ENCODE data around the gene ZNF217.
"Not testable (repeated sequence)": the region's sequence is repeated elsewhere in the genome, so short reads cannot be mapped to it uniquely, and the experiment has no call there.

The ZNF217 gene

GRCh38 chr20:53616489-53616888, 22.9 kb upstream of the ZNF217 start:
- not testable (repeated sequence) for H3K9ac ChIP-seq (ENCODE audit: low read length); H3K27me3 ChIP-seq (ENCODE audit: control insufficient read depth, insufficient read depth, low read length); H3K36me3 ChIP-seq (ENCODE audit: control insufficient read depth, insufficient read depth, low read length); H3K4me3 ChIP-seq (ENCODE audit: low read length); H3K9me3 ChIP-seq (ENCODE audit: control insufficient read depth, low read length)
- peaks cover 13% of the 10 kb centered on the region for H3K4me1 ChIP-seq (ENCODE audit: control insufficient read depth, insufficient read depth, low read length)

DNA sequence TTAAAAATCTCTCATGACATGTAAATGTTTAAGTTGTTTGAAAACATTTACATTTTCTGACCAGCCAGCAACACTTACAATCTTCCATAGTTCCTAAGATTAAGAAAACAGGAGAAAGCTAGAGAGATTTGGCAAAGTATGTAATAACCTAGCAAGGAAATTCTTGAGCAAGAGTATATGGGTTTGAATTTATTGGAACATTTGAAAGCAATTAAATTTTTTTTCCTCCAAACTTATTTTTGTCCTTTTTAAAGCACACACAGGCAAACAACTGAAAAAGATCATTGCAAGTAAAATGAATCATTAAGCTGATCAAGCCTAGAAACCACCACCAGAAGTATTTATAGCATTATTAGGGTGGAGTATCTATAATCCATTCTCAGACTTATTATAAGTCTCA, 20.1 kb upstream of the ZNF217 start:
- Histone ChIP-seq H3K36me3 (ENCODE audit: control insufficient read depth, insufficient read depth, low read length) (no peaks in the 10 kb centered on the region), H3K4me1 (ENCODE audit: control insufficient read depth, insufficient read depth, low read length) (peaks cover 13% of the 10 kb centered on the region), H3K9ac (ENCODE audit: low read length) (no peak overlapping the region), H3K27me3 (ENCODE audit: control insufficient read depth, insufficient read depth, low read length) (no peaks in the 10 kb centered on the region), H3K9me3 (ENCODE audit: control insufficient read depth, low read length) (no peaks in the 10 kb centered on the region), H3K4me3 (ENCODE audit: low read length) (no peak overlapping the region)

GRCh38 chr20:53612289-53612688, 18.6 kb upstream of the ZNF217 start:
- H3K4me3 ChIP-seq (ENCODE audit: low read length); H3K9me3 ChIP-seq (ENCODE audit: control insufficient read depth, low read length); H3K27me3 ChIP-seq (ENCODE audit: control insufficient read depth, insufficient read depth, low read length); H3K36me3 ChIP-seq (ENCODE audit: control insufficient read depth, insufficient read depth, low read length); H3K9ac ChIP-seq (ENCODE audit: low read length): not testable (repeated sequence)
- H3K4me1 ChIP-seq (ENCODE audit: control insufficient read depth, insufficient read depth, low read length), result peaks cover 13% of the 10 kb centered on the region

DNA sequence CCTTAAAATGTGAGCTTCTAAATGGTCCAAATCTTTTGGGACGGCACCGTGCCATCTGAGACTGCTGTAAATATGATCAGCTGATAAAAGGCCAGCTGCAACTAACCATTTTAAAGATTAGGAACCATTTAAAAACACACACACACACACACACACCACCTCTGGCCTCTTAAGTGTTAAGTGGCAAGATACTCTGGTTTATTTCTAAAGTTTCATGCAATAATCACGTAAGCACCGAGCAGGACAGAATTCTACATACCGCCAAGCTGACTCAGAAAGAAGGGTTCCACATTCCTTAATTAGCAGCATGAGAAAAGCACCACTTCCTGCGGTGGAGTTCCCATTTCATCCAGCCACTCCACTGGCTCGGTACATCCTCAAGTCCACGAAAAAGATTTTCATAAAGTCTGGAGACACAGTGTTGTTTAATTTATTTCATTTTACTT, 17.8 kb upstream of the ZNF217 start:
- Histone ChIP-seq H3K27me3 (ENCODE audit: control insufficient read depth, insufficient read depth, low read length) (no peaks in the 10 kb centered on the region), H3K4me1 (ENCODE audit: control insufficient read depth, insufficient read depth, low read length) (peaks cover 13% of the 10 kb centered on the region), H3K9me3 (ENCODE audit: control insufficient read depth, low read length) (no peaks in the 10 kb centered on the region), H3K36me3 (ENCODE audit: control insufficient read depth, insufficient read depth, low read length) (no peaks in the 10 kb centered on the region), H3K9ac (ENCODE audit: low read length) (no peak overlapping the region), H3K4me3 (ENCODE audit: low read length) (no peak overlapping the region)

DNA sequence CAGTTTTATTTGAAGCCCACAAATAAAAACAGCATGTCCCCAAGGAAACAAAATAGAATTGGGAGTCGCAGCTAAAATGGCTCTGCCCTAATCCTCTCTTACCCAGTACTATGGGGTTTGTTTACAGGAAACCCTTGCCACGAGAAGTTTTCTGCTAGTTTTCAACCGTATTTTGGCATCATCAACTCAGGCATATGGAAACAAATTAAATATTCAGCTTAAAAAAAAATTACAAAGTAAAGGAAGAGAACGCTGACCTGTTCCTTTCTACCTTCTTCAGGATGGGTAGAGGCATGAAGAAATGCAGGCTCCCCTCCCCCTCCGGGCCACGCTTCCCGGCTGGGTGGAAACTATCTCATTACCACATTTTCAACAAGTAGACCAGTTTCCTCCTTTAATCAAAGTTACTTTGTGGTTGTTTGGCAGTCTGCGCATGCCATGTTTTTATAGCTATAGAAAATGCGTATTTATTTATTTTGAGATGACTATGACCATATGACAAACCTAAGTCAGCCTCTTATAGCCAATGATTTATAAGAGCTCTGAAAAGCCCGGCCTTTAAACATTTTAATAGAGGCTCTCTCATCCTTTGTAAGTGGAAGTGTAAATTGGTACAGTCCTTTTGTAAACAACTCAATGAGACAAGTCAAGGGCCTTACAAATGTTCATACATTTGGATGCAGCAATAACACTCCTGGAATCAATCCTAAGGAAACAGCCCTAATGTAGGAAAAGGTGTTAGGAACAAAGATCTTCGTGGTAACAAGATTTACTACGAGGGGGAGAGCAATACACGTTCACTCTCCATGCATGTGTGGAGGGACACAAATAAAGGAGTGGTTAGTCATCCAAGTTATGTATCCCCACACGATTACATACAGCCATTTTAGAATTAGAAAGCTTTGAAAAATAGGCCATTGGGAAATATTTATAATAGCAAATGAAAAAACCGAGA, 16.1 kb upstream of the ZNF217 start:
- Histone ChIP-seq H3K9ac (ENCODE audit: low read length) (peak overlapping the region; percentile 40), H3K4me1 (ENCODE audit: control insufficient read depth, insufficient read depth, low read length) (peaks cover 13% of the 10 kb centered on the region), H3K27me3 (ENCODE audit: control insufficient read depth, insufficient read depth, low read length) (no peaks in the 10 kb centered on the region), H3K36me3 (ENCODE audit: control insufficient read depth, insufficient read depth, low read length) (no peaks in the 10 kb centered on the region), H3K4me3 (ENCODE audit: low read length) (no peak overlapping the region), H3K9me3 (ENCODE audit: control insufficient read depth, low read length) (no peaks in the 10 kb centered on the region)

GRCh38 chr20:53608456-53609452, 15.1 kb upstream of the ZNF217 start:
- Histone ChIP-seq H3K4me1 (ENCODE audit: control insufficient read depth, insufficient read depth, low read length) (peaks cover 13% of the 10 kb centered on the region), H3K36me3 (ENCODE audit: control insufficient read depth, insufficient read depth, low read length) (no peaks in the 10 kb centered on the region), H3K9me3 (ENCODE audit: control insufficient read depth, low read length) (no peaks in the 10 kb centered on the region), H3K4me3 (ENCODE audit: low read length) (no peak overlapping the region), H3K9ac (ENCODE audit: low read length) (no peak overlapping the region), H3K27me3 (ENCODE audit: control insufficient read depth, insufficient read depth, low read length) (no peaks in the 10 kb centered on the region)

DNA sequence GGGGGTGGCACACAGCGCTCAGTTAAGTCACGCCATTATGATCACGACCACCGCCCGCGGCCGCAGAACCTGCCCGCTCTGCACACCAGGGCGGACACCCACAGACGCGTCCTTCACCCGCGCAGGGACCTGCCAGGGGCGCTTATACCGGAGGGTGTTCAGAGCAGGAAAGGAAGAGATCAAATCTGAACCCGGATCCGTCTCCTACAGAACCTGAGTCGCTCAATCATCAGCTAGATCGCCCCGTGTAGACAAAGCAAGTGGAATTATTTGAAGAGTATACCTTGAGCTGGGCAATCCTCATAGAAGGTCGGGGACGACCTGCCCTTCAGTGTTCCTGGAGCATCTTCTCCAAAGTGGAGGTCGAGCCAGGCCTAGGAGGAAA, 14.4 kb upstream of the ZNF217 start:
- Histone ChIP-seq H3K4me3 (ENCODE audit: low read length) (no peak overlapping the region), H3K4me1 (ENCODE audit: control insufficient read depth, insufficient read depth, low read length) (peaks cover 13% of the 10 kb centered on the region), H3K27me3 (ENCODE audit: control insufficient read depth, insufficient read depth, low read length) (no peaks in the 10 kb centered on the region), H3K36me3 (ENCODE audit: control insufficient read depth, insufficient read depth, low read length) (no peaks in the 10 kb centered on the region), H3K9ac (ENCODE audit: low read length) (no peak overlapping the region), H3K9me3 (ENCODE audit: control insufficient read depth, low read length) (no peaks in the 10 kb centered on the region)

- Histone ChIP-seq H3K4me1 (ENCODE audit: control insufficient read depth, insufficient read depth, low read length) (peaks cover 13% of the 10 kb centered on the region), H3K4me3 (ENCODE audit: low read length) (no peak overlapping the region), H3K9ac (ENCODE audit: low read length) (no peak overlapping the region), H3K36me3 (ENCODE audit: control insufficient read depth, insufficient read depth, low read length) (no peaks in the 10 kb centered on the region), H3K27me3 (ENCODE audit: control insufficient read depth, insufficient read depth, low read length) (no peaks in the 10 kb centered on the region), H3K9me3 (ENCODE audit: control insufficient read depth, low read length) (no peaks in the 10 kb centered on the region)
These were observed 12.8 kb upstream of the ZNF217 start for GRCh38 chr20:53606364-53606985.

DNA sequence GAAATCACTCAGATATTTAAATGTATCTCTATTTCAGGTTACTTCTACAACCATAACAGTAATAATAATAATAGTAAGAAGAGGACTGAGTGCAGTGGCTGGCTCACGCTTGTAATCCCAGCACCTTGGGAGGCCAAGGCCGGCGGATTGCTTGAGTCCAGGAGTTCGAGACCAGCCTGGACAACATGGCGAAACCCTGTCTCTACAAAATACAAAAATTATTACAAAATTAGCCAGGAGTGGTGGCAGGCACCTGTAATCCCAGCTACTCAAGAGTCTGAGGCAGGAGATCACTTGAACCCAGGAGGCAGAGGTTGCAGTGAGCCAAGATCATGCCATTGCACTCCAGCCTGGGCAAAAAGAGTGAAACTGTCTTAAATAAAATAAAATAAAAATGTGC, 11.8 kb upstream of the ZNF217 start:
- not testable (repeated sequence) for H3K9me3 ChIP-seq (ENCODE audit: control insufficient read depth, low read length); H3K36me3 ChIP-seq (ENCODE audit: control insufficient read depth, insufficient read depth, low read length); H3K4me3 ChIP-seq (ENCODE audit: low read length); H3K27me3 ChIP-seq (ENCODE audit: control insufficient read depth, insufficient read depth, low read length); H3K9ac ChIP-seq (ENCODE audit: low read length)
- peaks cover 13% of the 10 kb centered on the region for H3K4me1 ChIP-seq (ENCODE audit: control insufficient read depth, insufficient read depth, low read length)

GRCh38 chr20:53604846-53605245, 11.2 kb upstream of the ZNF217 start:
- not testable (repeated sequence) for H3K27me3 ChIP-seq (ENCODE audit: control insufficient read depth, insufficient read depth, low read length); H3K36me3 ChIP-seq (ENCODE audit: control insufficient read depth, insufficient read depth, low read length); H3K4me3 ChIP-seq (ENCODE audit: low read length); H3K4me1 ChIP-seq (ENCODE audit: control insufficient read depth, insufficient read depth, low read length); H3K9me3 ChIP-seq (ENCODE audit: control insufficient read depth, low read length); H3K9ac ChIP-seq (ENCODE audit: low read length)

DNA sequence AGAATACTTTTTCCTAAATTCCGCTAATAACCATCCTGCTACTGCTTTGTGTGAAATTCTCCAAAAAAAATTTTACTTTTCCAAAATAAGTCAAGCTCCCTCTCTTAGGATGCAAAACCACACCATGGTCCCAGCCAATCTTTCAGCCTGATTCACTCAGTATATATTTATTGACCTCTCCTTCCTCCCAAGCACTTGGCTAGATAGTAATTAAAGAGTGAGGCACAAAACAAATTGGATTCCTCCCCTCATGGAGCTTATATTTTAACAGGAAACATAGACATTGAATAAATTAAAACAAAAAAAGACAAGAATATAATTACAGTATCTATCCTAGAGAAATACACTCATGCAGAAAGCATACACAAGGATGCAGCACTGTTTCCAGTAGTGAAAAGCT, 9.0 kb upstream of the ZNF217 start:
- Histone ChIP-seq H3K27me3 (ENCODE audit: control insufficient read depth, insufficient read depth, low read length) (no peaks in the 10 kb centered on the region), H3K9ac (ENCODE audit: low read length) (no peak overlapping the region), H3K4me3 (ENCODE audit: low read length) (no peak overlapping the region), H3K36me3 (ENCODE audit: control insufficient read depth, insufficient read depth, low read length) (no peaks in the 10 kb centered on the region), H3K9me3 (ENCODE audit: control insufficient read depth, low read length) (no peaks in the 10 kb centered on the region), H3K4me1 (ENCODE audit: control insufficient read depth, insufficient read depth, low read length) (peaks cover 3% of the 10 kb centered on the region)

All from mucosa of stomach (tissue), 1 donor.